ENCODE data around the gene EML4. TPM values are rescaled to one million over a fixed set of nuclear protein-coding genes. Genes with fewer than 3 reads are reported as not detected.

Gene EML4
- polyA plus RNA-seq, 3 donors = 5.3 to 16.5 (median 9.6) TPM

GRCh38 chr2:42233976-42234441, 64.9 kb downstream of the EML4 start:
- no peak overlapping the region for H3K27ac ChIP-seq (ENCODE audit: low read depth, low read length)

GRCh38 chr2:42236911-42237310, 67.8 kb downstream of the EML4 start:
- 97 to 98% (median 98%) methylated on average over 2 of the region's 2 CpGs for WGBS, 3 donors

More at GRCh38 chr2:42233976-42234441, 64.9 kb downstream of the EML4 start:
- 61 to 71% (median 63%) methylated on average over 5 of the region's 5 CpGs for WGBS, 3 donors

GRCh38 chr2:42238644-42239288, 69.6 kb downstream of the EML4 start:
- WGBS, 3 donors = 58 to 80% (median 76%) methylated on average over 7 of the region's 7 CpGs
- H3K27ac ChIP-seq (ENCODE audit: low read depth, low read length) = no peak overlapping the region

More at GRCh38 chr2:42236911-42237310, 67.8 kb downstream of the EML4 start:
- no peak overlapping the region for H3K27ac ChIP-seq (ENCODE audit: low read depth, low read length)

- WGBS, 3 donors = 32 to 84% (median 63%) methylated on average over 3 of the region's 3 CpGs
- no peak overlapping the region for H3K27ac ChIP-seq (ENCODE audit: low read depth, low read length)
Observed at GRCh38 chr2:42239289-42239661, 70.1 kb downstream of the EML4 start.

GRCh38 chr2:42239811-42240210, 70.7 kb downstream of the EML4 start:
- 33 to 58% (median 48%) methylated on average over 1 of the region's 1 CpG for WGBS, 3 donors

GRCh38 chr2:42241517-42241916, 72.4 kb downstream of the EML4 start:
- H3K27ac ChIP-seq (ENCODE audit: low read depth, low read length) = no peak overlapping the region
- WGBS, 3 donors = 34 to 73% (median 69%) methylated on average over 4 of the region's 4 CpGs

More at GRCh38 chr2:42239811-42240210, 70.7 kb downstream of the EML4 start:
- H3K27ac ChIP-seq (ENCODE audit: low read depth, low read length) = no peak overlapping the region

- no peak overlapping the region for H3K27ac ChIP-seq (ENCODE audit: low read depth, low read length)
- WGBS, 3 donors = 67 to 93% (median 92%) methylated on average over 3 of the region's 3 CpGs
Observed at GRCh38 chr2:42243297-42243696, 74.1 kb downstream of the EML4 start.

- WGBS, 3 donors = 77 to 90% (median 83%) methylated on average over 2 of the region's 2 CpGs
- no peak overlapping the region for H3K27ac ChIP-seq (ENCODE audit: low read depth, low read length)
Observed at GRCh38 chr2:42244520-42244919, 75.4 kb downstream of the EML4 start.

- WGBS, 3 donors = 86 to 91% (median 86%) methylated on average over 4 of the region's 4 CpGs
- H3K27ac ChIP-seq (ENCODE audit: low read depth, low read length) = no peak overlapping the region
Observed at GRCh38 chr2:42245396-42245795, 76.2 kb downstream of the EML4 start.

GRCh38 chr2:42246562-42246961, 77.4 kb downstream of the EML4 start:
- 76 to 86% (median 82%) methylated on average over 1 of the region's 1 CpG for WGBS, 3 donors
- no peak overlapping the region for H3K27ac ChIP-seq (ENCODE audit: low read depth, low read length)

GRCh38 chr2:42248846-42249245, 79.7 kb downstream of the EML4 start:
- 26 to 84% (median 71%) methylated on average over 1 of the region's 1 CpG for WGBS, 3 donors
- no peak overlapping the region for H3K27ac ChIP-seq (ENCODE audit: low read depth, low read length)

- H3K27ac ChIP-seq (ENCODE audit: low read depth, low read length) = no peak overlapping the region
- 24 to 49% (median 47%) methylated on average over 2 of the region's 2 CpGs for WGBS, 3 donors
Observed at GRCh38 chr2:42249284-42249683, 80.1 kb downstream of the EML4 start.

- no peak overlapping the region for H3K27ac ChIP-seq (ENCODE audit: low read depth, low read length)
- 11 to 35% (median 28%) methylated on average over 3 of the region's 3 CpGs for WGBS, 3 donors
Observed at GRCh38 chr2:42249887-42250286, 80.7 kb downstream of the EML4 start.

- H3K27ac ChIP-seq (ENCODE audit: low read depth, low read length) = no peak overlapping the region
- 90 to 98% (median 96%) methylated on average over 2 of the region's 2 CpGs for WGBS, 3 donors
Observed at GRCh38 chr2:42250925-42251324, 81.8 kb downstream of the EML4 start.

- 93 to 96% (median 94%) methylated on average over 3 of the region's 3 CpGs for WGBS, 3 donors
- H3K27ac ChIP-seq (ENCODE audit: low read depth, low read length) = no peak overlapping the region
Observed at GRCh38 chr2:42252464-42252863, 83.3 kb downstream of the EML4 start.

- no peak overlapping the region for H3K27ac ChIP-seq (ENCODE audit: low read depth, low read length)
- 89 to 97% (median 96%) methylated on average over 8 of the region's 8 CpGs for WGBS, 3 donors
Observed at GRCh38 chr2:42254186-42254895, 85.2 kb downstream of the EML4 start.

- WGBS, 3 donors = 62 to 78% (median 63%) methylated on average over 2 of the region's 2 CpGs
- H3K27ac ChIP-seq (ENCODE audit: low read depth, low read length) = no peak overlapping the region
Observed at GRCh38 chr2:42256505-42256904, 87.4 kb downstream of the EML4 start.

- WGBS, 3 donors = 93 to 94% (median 94%) methylated on average over 3 of the region's 3 CpGs
- H3K27ac ChIP-seq (ENCODE audit: low read depth, low read length) = no peak overlapping the region
Observed at GRCh38 chr2:42261518-42262195, 92.5 kb downstream of the EML4 start.

- H3K27ac ChIP-seq (ENCODE audit: low read depth, low read length) = no peak overlapping the region
- 95 to 99% (median 96%) methylated on average over 4 of the region's 4 CpGs for WGBS, 3 donors
Observed at GRCh38 chr2:42266236-42266635, 97.1 kb downstream of the EML4 start.

Measured in adipose tissue (tissue), 3 donors.